Measurements from ENCODE around the gene CD19. TPM values are rescaled to one million over a fixed set of nuclear protein-coding genes. Genes with fewer than 3 reads are reported as not detected.

Gene CD19
- total and polyA plus RNA-seq, 11 donors: 0.10 to 0.44 (median 0.22) TPM; not detected in 7

- Histone ChIP-seq H3K4me1 (no peaks in the 10 kb centered on the region), H3K27me3 (no peaks in the 10 kb centered on the region), H3K9me3 (no peaks in the 10 kb centered on the region), H3K4me3 (no peak overlapping the region), H3K27ac (no peak overlapping the region), H3K36me3 (peaks cover 0 to 13% (median 8%) of the 10 kb centered on the region in 9 donors)
- no peak for TF ChIP-seq POLR2A (IDR thresholded peaks at IDR 0.05)
- no peak for ATAC-seq
- 87 to 97% (median 91%) methylated on average over 11 of the region's 11 CpGs for WGBS, 4 donors
- no peak for DNase-seq
- intact Hi-C loops (cut with DNase I): no loop called here
These were observed 31.7 kb upstream of the CD19 start for GRCh38 chr16:28899882-28900590.

GRCh38 chr16:28900601-28901000, 31.2 kb upstream of the CD19 start:
- Histone ChIP-seq H3K4me3 (no peak overlapping the region), H3K36me3 (peaks cover 0 to 18% (median 10%) of the 10 kb centered on the region in 9 donors), H3K27me3 (no peaks in the 10 kb centered on the region), H3K27ac (no peak overlapping the region), H3K4me1 (no peaks in the 10 kb centered on the region), H3K9me3 (no peaks in the 10 kb centered on the region)
- no peak for TF ChIP-seq CTCF (IDR thresholded peaks at IDR 0.05)
- no peak for TF ChIP-seq POLR2A (IDR thresholded peaks at IDR 0.05)
- DNase-seq (no peak), ATAC-seq (no peak)
- intact Hi-C loops (cut with DNase I): no loop called here
- WGBS, 4 donors: 90 to 93% (median 91%) methylated on average over 12 to 25 of the region's 25 CpGs

- no peak overlapping the region for H3K27ac ChIP-seq
- WGBS, 4 donors: 84 to 100% (median 88%) methylated on average over 2 to 15 of the region's 15 CpGs
- no peaks in the 10 kb centered on the region for H3K27me3 ChIP-seq
- no peaks in the 10 kb centered on the region for H3K9me3 ChIP-seq
- no peaks in the 10 kb centered on the region for H3K4me1 ChIP-seq
- intact Hi-C loops (cut with DNase I): no loop called here
- DNase-seq (no peak), ATAC-seq (no peak)
- H3K4me3 ChIP-seq: no peak overlapping the region
- TF ChIP-seq POLR2A (IDR thresholded peaks at IDR 0.05) (no peak), CTCF (IDR thresholded peaks at IDR 0.05) (no peak)
- peaks cover 0 to 27% (median 21%) of the 10 kb centered on the region in 9 donors for H3K36me3 ChIP-seq
These were observed 29.9 kb upstream of the CD19 start for GRCh38 chr16:28901862-28902261.

GRCh38 chr16:28902909-28903308, 28.9 kb upstream of the CD19 start:
- no peaks in the 10 kb centered on the region for H3K4me1 ChIP-seq
- no peaks in the 10 kb centered on the region for H3K27me3 ChIP-seq
- no peaks in the 10 kb centered on the region for H3K9me3 ChIP-seq
- intact Hi-C loops (cut with DNase I): no loop called here
- WGBS, 4 donors: 64 to 72% (median 69%) methylated on average over 11 of the region's 11 CpGs
- no peak overlapping the region for H3K27ac ChIP-seq
- TF ChIP-seq POLR2A (IDR thresholded peaks at IDR 0.05): no peak
- TF ChIP-seq CTCF (IDR thresholded peaks at IDR 0.05): no peak
- no peak overlapping the region for H3K4me3 ChIP-seq
- H3K36me3 ChIP-seq: peaks cover 0 to 38% (median 31%) of the 10 kb centered on the region in 9 donors
- ATAC-seq (peak in 2 of 4 donors; percentile 20 to 35), DNase-seq (no peak)
